GM19239 (cell line): ENCODE measurements around the gene FLT3LG.
A peak's percentile ranks its signal among the peaks of the same experiment; 100 is the strongest.

Experiments used
- DNase-seq: peaks from one replicate; pipeline ENCODE4 v3.0.0; 2011; ENCODE audit warnings: low spot score; ENCODE audit not compliant: insufficient read length
- FAIRE-seq: peaks from 2 replicates; lab custom pipeline; 2011; peaks lifted over from hg19 to GRCh38; lab: Jason Lieb, UNC

The FLT3LG gene

DNA sequence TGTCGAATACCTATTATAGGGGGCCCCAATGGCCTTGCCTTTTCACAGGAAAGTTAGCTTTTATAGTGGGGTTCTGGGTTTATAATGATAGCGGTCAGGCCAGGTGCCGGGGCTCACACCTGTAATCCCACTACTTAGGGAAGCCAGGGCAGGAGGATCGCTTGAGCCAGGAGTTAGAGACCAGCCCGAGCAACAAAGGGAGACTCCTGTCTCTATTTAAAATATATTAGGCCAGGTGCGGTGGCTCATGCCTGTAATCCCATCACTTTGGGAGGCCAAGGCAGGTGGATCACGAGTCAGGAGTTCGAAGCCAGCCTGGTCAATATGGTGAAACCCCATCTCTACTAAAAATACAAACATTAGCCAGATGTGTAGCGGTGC, 29.6 kb downstream of the FLT3LG start:
- DNase-seq (no peak), FAIRE-seq (no peak)

DNA sequence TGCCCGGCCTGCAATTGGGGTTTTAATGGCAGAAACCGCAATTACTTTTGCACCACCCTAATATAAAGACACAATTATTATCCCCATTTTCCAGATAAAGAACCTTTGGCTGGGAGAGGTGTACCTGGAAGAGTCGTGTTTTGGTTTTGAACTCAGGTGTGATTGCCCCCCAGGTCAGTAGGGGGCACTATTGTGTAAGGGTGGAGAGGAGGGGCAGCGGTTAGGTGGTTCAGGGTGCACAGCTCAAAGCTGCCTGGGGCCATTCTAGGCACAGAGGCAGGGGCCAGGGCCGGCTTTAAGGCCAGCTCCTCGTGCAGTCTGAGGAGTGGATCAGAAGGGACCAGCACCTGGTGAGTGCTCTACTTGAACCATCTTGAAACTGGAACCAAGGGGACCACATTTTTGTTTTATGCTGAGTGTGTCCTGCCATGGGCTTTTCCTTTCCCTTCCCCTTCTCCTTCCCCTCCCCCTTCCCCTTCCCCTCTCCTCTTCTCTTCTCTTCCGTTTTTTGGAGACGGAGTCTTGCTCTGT, 32.6 kb downstream of the FLT3LG start:
- DNase-seq (peak; percentile 62), FAIRE-seq (peak; percentile 58)

DNA sequence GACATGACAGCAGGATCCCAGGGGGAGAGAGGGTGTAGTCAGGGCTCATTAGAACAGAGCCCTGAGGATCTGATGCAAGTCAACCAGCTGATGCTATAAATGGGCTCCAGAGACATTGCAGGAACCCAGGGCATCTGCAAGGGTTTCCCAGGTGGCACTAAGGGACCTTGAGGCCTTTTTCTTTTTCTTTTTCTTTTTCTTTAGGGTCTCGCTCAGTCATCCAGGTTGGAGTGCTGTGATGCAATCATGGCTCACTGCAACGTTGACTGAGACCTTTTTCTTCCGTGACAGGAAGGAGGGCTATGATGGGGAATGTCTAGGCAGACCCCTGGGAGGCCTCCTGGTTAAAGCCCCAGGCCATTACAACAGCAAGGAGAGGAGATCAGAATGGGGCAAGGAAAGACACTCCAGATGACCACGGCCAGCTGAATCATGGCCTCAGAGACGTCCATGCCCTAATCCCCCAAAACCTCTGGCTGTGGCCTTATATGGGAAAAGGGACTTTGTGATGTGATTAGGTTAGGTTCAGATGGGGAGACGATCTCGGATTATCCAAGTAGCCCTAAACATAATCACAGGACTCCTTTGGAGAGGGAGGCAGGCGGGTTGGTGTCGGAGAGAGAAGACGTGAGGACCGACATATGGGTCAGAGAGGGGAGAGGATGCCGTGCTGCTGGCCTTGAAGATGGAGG, 33.9 kb downstream of the FLT3LG start:
- DNase-seq (no peak), FAIRE-seq (no peak)

DNA sequence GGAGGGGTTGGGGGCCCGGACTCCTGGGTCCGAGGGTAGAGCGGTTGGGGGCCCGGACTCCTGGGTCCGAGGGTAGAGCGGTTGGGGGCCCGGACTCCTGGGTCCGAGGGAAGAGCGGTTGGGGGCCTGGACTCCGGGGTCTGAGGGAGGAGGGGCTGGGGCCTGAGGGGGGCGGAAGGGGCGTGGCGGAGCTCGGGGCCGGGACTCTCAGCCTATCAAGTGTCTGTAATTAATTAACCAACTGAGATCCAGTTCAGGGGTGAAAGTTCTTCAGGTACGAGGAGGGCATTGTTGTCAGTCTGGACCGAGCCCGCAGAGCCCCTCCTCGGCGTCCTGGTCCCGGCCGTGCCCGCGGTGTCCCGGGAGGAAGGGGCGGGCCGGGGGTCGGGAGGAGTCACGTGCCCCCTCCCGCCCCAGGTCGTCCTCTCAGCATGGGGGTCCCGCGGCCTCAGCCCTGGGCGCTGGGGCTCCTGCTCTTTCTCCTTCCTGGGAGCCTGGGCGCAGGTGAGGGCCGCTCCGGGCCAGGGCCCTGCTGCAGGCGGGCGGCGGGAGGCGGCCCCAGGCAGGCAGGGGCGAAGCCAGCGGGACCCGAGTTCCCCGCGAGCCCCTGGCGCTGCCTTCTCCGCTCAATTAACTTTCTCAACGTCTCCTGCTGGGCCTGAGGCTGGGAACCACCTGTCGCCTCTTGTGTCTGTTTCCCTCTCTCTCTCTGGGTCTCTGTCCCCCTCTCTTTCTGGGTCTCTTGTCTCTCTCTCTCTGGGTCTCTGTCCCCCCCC, 39.1 kb downstream of the FLT3LG start:
- FAIRE-seq (no peak), DNase-seq (no peak)

DNA sequence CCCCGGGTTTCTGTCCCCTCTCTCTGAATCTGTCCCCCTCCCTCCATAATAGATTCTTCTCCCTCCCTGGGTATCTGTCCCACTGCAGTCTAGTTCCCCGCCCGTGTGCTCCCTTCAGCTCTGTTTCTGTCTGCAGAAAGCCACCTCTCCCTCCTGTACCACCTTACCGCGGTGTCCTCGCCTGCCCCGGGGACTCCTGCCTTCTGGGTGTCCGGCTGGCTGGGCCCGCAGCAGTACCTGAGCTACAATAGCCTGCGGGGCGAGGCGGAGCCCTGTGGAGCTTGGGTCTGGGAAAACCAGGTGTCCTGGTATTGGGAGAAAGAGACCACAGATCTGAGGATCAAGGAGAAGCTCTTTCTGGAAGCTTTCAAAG, 39.7 kb downstream of the FLT3LG start:
- DNase-seq (no peak), FAIRE-seq (no peak)

DNA sequence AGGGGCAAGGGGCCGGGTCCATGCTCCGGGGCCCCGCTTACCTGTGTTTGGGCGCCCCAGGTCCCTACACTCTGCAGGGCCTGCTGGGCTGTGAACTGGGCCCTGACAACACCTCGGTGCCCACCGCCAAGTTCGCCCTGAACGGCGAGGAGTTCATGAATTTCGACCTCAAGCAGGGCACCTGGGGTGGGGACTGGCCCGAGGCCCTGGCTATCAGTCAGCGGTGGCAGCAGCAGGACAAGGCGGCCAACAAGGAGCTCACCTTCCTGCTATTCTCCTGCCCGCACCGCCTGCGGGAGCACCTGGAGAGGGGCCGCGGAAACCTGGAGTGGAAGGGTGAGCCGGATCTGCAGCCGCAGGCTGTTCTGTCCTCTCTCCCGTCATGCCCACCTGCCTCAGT, 40.1 kb downstream of the FLT3LG start:
- DNase-seq (no peak), FAIRE-seq (no peak)

DNA sequence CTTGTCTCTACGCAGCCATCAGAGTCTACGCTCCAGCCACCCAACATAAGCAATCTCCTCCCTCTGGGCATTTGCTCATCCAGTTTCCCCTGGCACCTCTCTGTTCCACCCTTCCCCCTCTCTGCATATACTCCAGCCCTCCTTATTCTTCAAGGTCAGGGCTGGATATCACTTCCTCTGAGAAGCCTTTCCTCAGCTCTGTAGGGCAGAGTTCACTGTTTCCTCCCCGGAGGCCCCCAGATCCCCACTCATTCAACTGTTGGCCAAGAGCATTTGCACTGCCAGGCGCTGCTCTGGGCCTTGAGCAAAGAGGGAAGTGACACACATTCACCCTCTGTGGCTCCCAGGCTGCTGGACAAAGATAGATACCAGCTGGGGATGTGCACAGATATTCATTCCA, 41.8 kb downstream of the FLT3LG start:
- FAIRE-seq (no peak), DNase-seq (no peak)

DNA sequence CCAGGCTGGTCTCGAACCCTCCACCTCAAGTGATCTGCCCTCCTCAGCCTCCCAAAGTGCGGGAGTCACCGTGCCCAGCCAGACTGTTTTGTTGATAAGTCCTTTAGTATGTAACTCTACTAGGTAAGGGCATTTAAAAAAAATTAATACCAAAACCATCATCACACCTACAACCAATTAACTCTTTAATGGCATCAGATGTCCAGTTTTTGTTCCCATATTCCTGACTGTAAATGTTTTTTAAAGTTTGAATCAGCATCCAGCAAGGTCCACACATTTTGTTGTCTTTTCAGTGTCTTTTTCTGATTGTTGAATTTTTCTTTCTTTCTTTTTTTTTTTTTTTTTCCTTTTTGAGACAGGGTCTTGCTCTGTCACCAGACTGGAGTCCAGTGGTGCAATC, 44.0 kb downstream of the FLT3LG start:
- DNase-seq (no peak), FAIRE-seq (no peak)

DNA sequence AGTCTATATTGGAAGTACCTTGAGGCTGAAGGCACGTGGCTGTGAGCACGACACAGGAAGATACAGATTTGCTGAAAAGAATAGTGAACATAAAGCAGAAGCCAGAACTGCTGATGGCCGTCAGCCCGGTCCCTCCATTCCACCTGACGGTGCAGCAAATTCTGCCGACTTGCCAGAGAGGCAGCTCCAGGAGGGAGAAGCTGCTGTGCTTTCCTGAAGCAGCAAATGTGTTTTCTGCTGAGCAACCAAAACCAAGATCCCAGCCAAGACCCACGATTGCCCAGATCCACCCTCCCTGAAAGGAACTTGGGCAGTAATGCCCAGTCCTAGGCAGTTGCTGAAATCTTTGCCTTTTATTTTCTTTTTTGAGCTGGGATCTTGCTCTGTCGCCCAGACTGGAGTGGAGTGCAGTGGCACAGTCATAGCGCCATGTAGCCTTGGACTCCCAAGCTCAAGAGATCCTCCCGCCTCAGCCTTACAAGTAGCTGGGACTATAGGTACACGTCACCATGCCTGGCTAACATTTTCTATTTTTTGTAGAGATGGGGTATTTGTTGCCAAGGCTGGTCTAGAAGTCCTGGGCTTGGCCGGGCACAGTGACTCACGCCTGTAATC, 46.8 kb downstream of the FLT3LG start:
- FAIRE-seq, result no peak
- no peak for DNase-seq

DNA sequence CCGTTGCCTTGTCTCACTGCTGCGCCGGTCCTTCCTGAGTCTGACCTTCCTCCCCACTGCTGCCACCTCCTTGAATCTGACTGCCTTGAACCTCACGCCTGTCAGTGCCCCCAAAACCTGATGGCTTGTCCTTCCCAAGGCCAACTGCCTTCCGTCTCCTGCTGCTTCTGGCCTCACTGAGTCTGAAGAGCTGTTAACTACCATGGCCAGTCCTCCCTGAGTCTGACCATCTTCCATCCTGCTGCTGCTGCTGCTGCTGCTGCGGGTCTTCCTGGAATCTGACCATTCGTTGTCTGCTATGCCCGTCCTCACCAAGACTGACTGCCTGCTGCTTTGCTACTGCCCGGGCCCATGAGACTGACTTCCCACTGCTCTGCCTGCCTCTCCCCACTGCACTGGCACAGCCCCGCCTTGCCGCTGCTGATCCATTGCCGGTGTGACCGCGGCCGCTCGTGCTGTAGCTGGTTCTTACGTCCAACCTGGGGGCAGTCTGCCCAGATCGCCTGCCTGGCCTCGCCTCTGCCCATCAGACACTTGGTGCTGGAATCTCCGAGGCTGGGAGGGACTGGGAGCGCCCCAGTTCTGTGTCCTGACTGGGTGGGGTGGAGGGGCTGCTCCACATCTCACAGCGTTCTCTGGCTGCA, 50.9 kb downstream of the FLT3LG start:
- no peak for FAIRE-seq
- no peak for DNase-seq

DNA sequence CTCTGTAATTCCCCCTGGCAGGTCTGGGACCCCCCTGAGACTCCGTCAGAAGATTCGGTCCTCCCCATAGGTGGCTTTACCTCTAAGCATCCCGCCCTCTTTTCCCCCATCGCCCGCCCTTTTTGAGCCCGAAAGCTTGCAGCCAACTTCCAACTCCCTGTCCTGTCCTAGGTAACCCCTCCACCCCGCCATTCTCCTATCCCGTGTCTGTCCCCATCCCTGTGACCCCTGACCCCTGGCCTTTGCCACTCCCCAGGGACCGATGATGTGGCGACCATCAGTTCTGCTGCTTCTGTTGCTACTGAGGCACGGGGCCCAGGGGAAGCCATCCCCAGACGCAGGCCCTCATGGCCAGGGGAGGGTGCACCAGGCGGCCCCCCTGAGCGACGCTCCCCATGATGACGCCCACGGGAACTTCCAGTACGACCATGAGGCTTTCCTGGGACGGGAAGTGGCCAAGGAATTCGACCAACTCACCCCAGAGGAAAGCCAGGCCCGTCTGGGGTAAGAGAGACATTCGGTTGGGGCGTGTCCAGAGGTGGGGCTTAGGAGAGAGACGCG, 54.3 kb downstream of the FLT3LG start:
- FAIRE-seq, result no peak

DNA sequence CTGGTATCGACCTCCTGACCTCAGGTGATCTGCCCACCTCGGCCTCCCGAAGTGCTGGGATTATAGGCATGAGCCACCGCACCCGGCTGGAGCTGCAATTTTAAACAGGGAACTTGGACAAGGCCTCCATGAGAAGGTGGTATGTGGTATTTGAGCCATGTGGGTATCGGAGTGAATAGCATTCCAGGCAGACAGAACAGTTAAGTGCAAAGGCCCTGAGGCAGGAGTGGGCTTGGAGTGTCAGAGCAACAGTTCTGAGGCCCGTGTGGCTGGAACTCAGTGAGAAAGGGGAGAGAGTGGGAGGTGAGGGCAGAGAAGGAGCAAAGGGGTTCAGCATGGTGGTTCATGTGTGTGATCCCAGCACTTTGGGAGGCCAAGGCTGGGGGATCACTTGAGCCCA, 56.7 kb downstream of the FLT3LG start:
- FAIRE-seq, result no peak
- DNase-seq, result no peak

More for the DNA sequence above, 54.3 kb downstream of the FLT3LG start:
- DNase-seq, result no peak

DNA sequence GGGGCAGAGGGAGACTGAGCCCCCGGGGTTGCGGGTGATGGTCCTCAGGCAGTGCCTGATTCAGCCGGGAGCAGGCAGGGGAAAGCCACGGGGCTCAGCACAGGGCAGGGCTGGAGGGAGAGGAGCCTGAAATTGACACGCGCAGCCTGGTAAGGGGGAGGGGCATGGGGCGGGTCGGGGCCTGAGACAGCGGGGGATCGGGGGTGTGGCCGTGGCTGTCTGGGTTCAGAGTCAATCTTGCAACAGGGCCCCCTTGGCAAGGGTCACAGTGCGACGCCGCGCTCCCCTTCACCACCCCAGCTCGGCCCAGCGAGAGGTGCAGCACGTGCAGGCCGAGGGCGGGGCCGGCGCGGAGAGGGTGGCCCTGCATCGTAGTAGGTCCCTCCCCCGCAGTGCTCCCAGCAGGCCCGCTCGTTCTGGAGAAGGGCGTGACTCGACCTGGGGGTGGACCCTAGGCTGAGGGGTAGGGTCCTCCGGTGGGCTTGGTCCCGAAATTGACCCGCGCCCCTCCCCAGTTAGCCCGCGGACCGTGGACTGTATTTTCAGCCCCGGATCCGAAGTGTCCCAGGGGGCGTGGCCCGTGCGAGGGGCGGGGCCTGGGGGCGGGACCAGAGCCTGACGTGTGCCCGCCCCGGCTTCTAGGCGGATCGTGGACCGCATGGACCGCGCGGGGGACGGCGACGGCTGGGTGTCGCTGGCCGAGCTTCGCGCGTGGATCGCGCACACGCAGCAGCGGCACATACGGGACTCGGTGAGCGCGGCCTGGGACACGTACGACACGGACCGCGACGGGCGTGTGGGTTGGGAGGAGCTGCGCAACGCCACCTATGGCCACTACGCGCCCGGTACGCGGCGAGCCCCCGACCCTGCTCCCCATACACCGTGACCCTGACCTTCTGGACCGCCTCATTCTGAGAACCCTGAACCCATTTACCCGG, 59.8 kb downstream of the FLT3LG start:
- peak; percentile 77 for DNase-seq
- peak; percentile 40 for FAIRE-seq

DNA sequence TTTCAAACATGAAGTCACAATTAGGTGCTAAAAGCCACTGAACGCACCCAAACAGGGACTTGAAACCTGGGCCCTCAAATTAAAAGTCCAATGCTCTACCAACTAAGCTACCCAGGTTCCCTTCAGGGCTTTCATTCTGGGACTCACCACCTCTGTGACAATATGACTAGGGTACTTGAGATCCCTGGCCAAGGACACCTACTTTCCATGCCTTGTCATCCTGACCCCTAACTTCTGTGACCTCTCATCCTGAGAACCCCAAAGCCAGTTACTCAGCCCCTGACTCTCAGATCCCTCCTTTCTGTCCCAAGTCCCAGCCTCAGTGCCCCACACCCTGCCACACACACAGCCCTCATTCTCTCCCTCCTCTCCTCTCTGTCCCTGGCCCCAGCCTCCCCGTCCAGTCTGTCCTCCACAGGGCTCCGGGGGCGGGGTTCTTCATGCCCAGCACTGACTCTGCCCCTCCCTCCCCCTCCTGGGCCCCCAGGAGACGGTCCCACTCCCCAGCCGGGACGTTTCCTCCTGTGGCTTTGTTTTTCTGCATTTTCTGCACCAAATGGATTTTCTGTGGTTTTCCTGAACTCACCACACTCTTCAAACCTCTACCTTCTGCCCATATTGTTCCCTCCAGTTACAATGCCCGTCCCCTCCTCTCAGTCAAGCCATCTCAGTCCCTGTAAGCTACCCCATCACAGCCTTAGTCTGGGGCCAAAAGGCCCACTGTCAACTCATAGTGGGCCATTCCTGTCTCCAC, 60.8 kb downstream of the FLT3LG start:
- DNase-seq (no peak), FAIRE-seq (no peak)
